PC-3 (cell line): ENCODE results near the gene MRPL28. TPM values are rescaled to one million over a fixed set of nuclear protein-coding genes. Genes with fewer than 3 reads are reported as not detected.
"Not testable (repeated sequence)": the region's sequence is repeated elsewhere in the genome, so short reads cannot be mapped to it uniquely, and the experiment has no call there.

Experiments used
- ATAC-seq: fragments of 200-7000 bp; cut with Tn5 transposase; 2 replicates; pipeline ENCODE4 v1.9.1; 2020; ENCODE audit warnings: mild to moderate bottlenecking, moderate library complexity
- BruUV-seq: library from RNA; stranded (reverse); fragments of 400-500 nt; replicated peaks from 2 replicates; lab custom pipeline; 2021; lab: Mats Ljungman, UMichigan
- CTCF ChIA-PET: fragments of 300-600 bp; sonication (Branson Sonifier 250); formaldehyde crosslinking; loops from one replicate; lab custom pipeline; 2022; ENCODE audit warnings: antibody characterized with exemption; lab: Charles Lee
- POLR2A ChIA-PET: fragments of 300-600 bp; sonication (Branson Sonifier 250); formaldehyde crosslinking; loops from one replicate; lab custom pipeline; 2022; ENCODE audit warnings: antibody characterized with exemption; ENCODE audit not compliant: unreplicated experiment; lab: Charles Lee
- DNase-seq: peaks from one replicate; pipeline ENCODE4 v3.0.0-alpha.2; 2015
- H2AFZ ChIP-seq: fragments of 300-600 bp; sonication (generic); 2 replicates; pipeline ENCODE4 v1.6.0; 2016; ENCODE audit warnings: antibody characterized with exemption, low read length
- H3F3A ChIP-seq: fragments of 300-600 bp; sonication (generic); one replicate; pipeline ENCODE4 v1.6.0; 2017; ENCODE audit warnings: antibody characterized with exemption, low read length, control low read depth, mild to moderate bottlenecking; ENCODE audit not compliant: unreplicated experiment
- H3K27ac ChIP-seq: fragments of 300-600 bp; sonication (generic); 2 replicates; pipeline ENCODE4 v1.5.1; 2016; ENCODE audit warnings: mild to moderate bottlenecking, low read length
- H3K27me3 ChIP-seq: fragments of 300-600 bp; sonication (generic); 2 replicates; pipeline ENCODE4 v1.6.1; 2016; ENCODE audit warnings: low read length, mixed read lengths
- H3K36me3 ChIP-seq: fragments of 300-600 bp; sonication (generic); 2 replicates; pipeline ENCODE4 v1.6.1; 2016; ENCODE audit warnings: low read depth, mixed run types, low read length, mixed read lengths
- H3K4me1 ChIP-seq: fragments of 300-600 bp; sonication (generic); 2 replicates; pipeline ENCODE4 v1.5.1; 2016; ENCODE audit warnings: low read length; ENCODE audit not compliant: insufficient read depth
- H3K4me2 ChIP-seq: fragments of 300-600 bp; sonication (generic); 2 replicates; pipeline ENCODE4 v1.6.0; 2016; ENCODE audit warnings: low read length
- H3K4me3 ChIP-seq: fragments of 300-600 bp; sonication (generic); 2 replicates; pipeline ENCODE4 v1.5.1; 2016; ENCODE audit warnings: mild to moderate bottlenecking, low read length, mixed read lengths
- H3K79me2 ChIP-seq: fragments of 300-600 bp; sonication (generic); 2 replicates; pipeline ENCODE4 v1.6.1; 2017; ENCODE audit warnings: low read length, mixed read lengths
- H3K9ac ChIP-seq: fragments of 300-600 bp; sonication (generic); 2 replicates; pipeline ENCODE4 v1.6.0; 2016; ENCODE audit warnings: mild to moderate bottlenecking, low read length
- H3K9me2 ChIP-seq: fragments of 300-600 bp; sonication (generic); replicated peaks from 2 replicates; pipeline ENCODE4 v1.6.1; 2016; ENCODE audit warnings: mixed run types, low read length, mixed read lengths
- H3K9me3 ChIP-seq: fragments of 300-600 bp; sonication (generic); 2 replicates; pipeline ENCODE4 v1.6.1; 2016; ENCODE audit warnings: low read length, mixed read lengths
- H4K20me1 ChIP-seq: fragments of 300-600 bp; sonication (generic); 2 replicates; pipeline ENCODE4 v1.6.1; 2016; ENCODE audit warnings: low read length, mixed read lengths
- CTCF ChIP-seq: fragments of 300-600 bp; sonication (generic); conservative IDR thresholded peaks from 2 replicates; pipeline ENCODE4 v1.5.1; 2017; ENCODE audit warnings: antibody characterized with exemption, low read depth, mild to moderate bottlenecking, low read length
- EZH2 ChIP-seq: fragments of 300-600 bp; sonication (generic); IDR thresholded peaks from one replicate; pipeline ENCODE4 v1.6.1; 2017; ENCODE audit warnings: antibody characterized with exemption, mild to moderate bottlenecking, low read length; ENCODE audit not compliant: unreplicated experiment
- EZH2phosphoT487 ChIP-seq: fragments of 300-600 bp; sonication (generic); IDR thresholded peaks from 2 replicates; pipeline ENCODE4 v1.6.1; 2018; ENCODE audit warnings: mild to moderate bottlenecking, antibody characterized with exemption, low read length, borderline replicate concordance
- intact Hi-C: fragments of 100-400 bp; cut with micrococcal nuclease; formaldehyde crosslinking; loops from 2 replicates; pipeline ENCODE4 v1.9.0; 2023
- total RNA-seq: library from RNA; depleted of rRNA; stranded (reverse); fragments of >200 nt; gene quantifications from 2 replicates; pipeline ENCODE4 v1.2.3, GENCODE V29; 2014

Gene MRPL28
- total RNA-seq, 1 experiment from 2014 or later = 154 TPM

- Histone ChIP-seq H3K79me2 (peaks cover 63% of the 10 kb centered on the region), H3K4me1 (peaks cover 5% of the 10 kb centered on the region; the same call in 1 of the 2 replicates), H3F3A (no peaks in the 10 kb centered on the region), H4K20me1 (no peaks in the 10 kb centered on the region), H3K36me3 (no peaks in the 10 kb centered on the region), H3K4me3 (no peak overlapping the region), H3K4me2 (no peak overlapping the region), H2AFZ (no peak overlapping the region), H3K9me3 (no peaks in the 10 kb centered on the region), H3K27me3 (no peaks in the 10 kb centered on the region), H3K27ac (no peak overlapping the region), H3K9ac (no peak overlapping the region), H3K9me2 (no peaks in the 10 kb centered on the region)
- no peak for DNase-seq
- ChIA-PET POLR2A (interaction anchor here (0.6 kb wide), 1 partner anchor 24 kb away, joined by 16 read pairs; no protein-coding TSS in a partner anchor), CTCF (no interaction called here)
- BruUV-seq = TSS peak; percentile 40
- intact Hi-C loops = no loop called here
- TF ChIP-seq EZH2phosphoT487 = no peak
- no peak for TF ChIP-seq EZH2
- TF ChIP-seq CTCF = no peak
- no peak for ATAC-seq
Observed at GRCh38 chr16:350203-350602, 20.1 kb downstream of the MRPL28 start.

GRCh38 chr16:349211-349610 lies 21.1 kb downstream of the MRPL28 start:
- Histone ChIP-seq H2AFZ (no peak overlapping the region), H3K9me3 (no peaks in the 10 kb centered on the region), H3K9me2 (no peaks in the 10 kb centered on the region), H3K36me3 (no peaks in the 10 kb centered on the region), H3F3A (no peaks in the 10 kb centered on the region), H3K79me2 (peaks cover 72% of the 10 kb centered on the region), H3K27ac (no peak overlapping the region), H3K4me2 (no peak overlapping the region), H3K4me3 (no peak overlapping the region), H3K27me3 (no peaks in the 10 kb centered on the region), H3K4me1 (peaks cover 5% of the 10 kb centered on the region; the same call in 1 of the 2 replicates), H3K9ac (no peak overlapping the region), H4K20me1 (no peaks in the 10 kb centered on the region)
- CTCF ChIA-PET = no interaction called here
- DNase-seq = no peak
- no TSS peak for BruUV-seq
- intact Hi-C loops = no loop called here
- POLR2A ChIA-PET = no interaction called here
- no peak for TF ChIP-seq CTCF
- TF ChIP-seq EZH2phosphoT487 = no peak
- no peak for TF ChIP-seq EZH2
- ATAC-seq = no peak

GRCh38 chr16:348495-348894 lies 21.8 kb downstream of the MRPL28 start:
- H2AFZ ChIP-seq, intact Hi-C loops, BruUV-seq, H3K36me3 ChIP-seq, H3K4me3 ChIP-seq, H3K4me1 ChIP-seq, DNase-seq, H3K9me3 ChIP-seq, H3K27me3 ChIP-seq, H3K27ac ChIP-seq, H3K9ac ChIP-seq, H3F3A ChIP-seq, ATAC-seq, CTCF ChIA-PET, H3K4me2 ChIP-seq, H3K9me2 ChIP-seq, H4K20me1 ChIP-seq, POLR2A ChIA-PET: not testable (repeated sequence)
- peaks cover 78% of the 10 kb centered on the region for H3K79me2 ChIP-seq
